Osteoblast (primary cell): Measurements from ENCODE around the gene KCND2. TPM values are rescaled to one million over a fixed set of nuclear protein-coding genes. Genes with fewer than 3 reads are reported as not detected.
A peak's percentile ranks its signal among the peaks of the same experiment; 100 is the strongest.

Source experiments
- DNase-seq: peaks from one replicate; pipeline ENCODE4 v3.0.0; 2011; ENCODE audit warnings: low spot score, mixed read lengths; ENCODE audit not compliant: insufficient read length; ENCODE audit errors: missing footprints
- H2AFZ ChIP-seq: 2 replicates; pipeline ENCODE4 v1.6.0; 2011; ENCODE audit warnings: mild to moderate bottlenecking, low read length
- H3K27ac ChIP-seq: 2 replicates; pipeline ENCODE4 v1.5.1; 2011; ENCODE audit warnings: mild to moderate bottlenecking, low read depth, low read length, moderate library complexity
- H3K27me3 ChIP-seq: 2 replicates; pipeline ENCODE4 v1.6.0; 2012; ENCODE audit warnings: mild to moderate bottlenecking, control low read depth, inconsistent platforms, low read length, moderate library complexity; ENCODE audit not compliant: insufficient read depth
- H3K36me3 ChIP-seq: 2 replicates; pipeline ENCODE4 v1.5.1; 2011; ENCODE audit warnings: mild to moderate bottlenecking, low read length, control low read depth, moderate library complexity; ENCODE audit not compliant: insufficient read depth
- H3K4me1 ChIP-seq: 2 replicates; pipeline ENCODE4 v1.5.1; 2011; ENCODE audit warnings: mild to moderate bottlenecking, low read length, control low read depth, moderate library complexity; ENCODE audit not compliant: insufficient read depth
- H3K4me2 ChIP-seq: 2 replicates; pipeline ENCODE4 v1.6.0; 2011; ENCODE audit warnings: mild to moderate bottlenecking, low read length; ENCODE audit not compliant: insufficient read depth
- H3K4me3 ChIP-seq: fragments of 200-600 bp; sonication (generic); 3 replicates; pipeline ENCODE4 v1.5.1; 2012; ENCODE audit warnings: mild to moderate bottlenecking, low read length, inconsistent platforms; ENCODE audit not compliant: insufficient read depth
- H3K79me2 ChIP-seq: 2 replicates; pipeline ENCODE4 v1.6.0; 2012; ENCODE audit warnings: mild to moderate bottlenecking, low read length, control low read depth, inconsistent platforms; ENCODE audit not compliant: insufficient read depth
- H3K9me3 ChIP-seq: 2 replicates; pipeline ENCODE4 v1.5.1; 2011; ENCODE audit warnings: low read depth, low read length, control low read depth
- H4K20me1 ChIP-seq: 2 replicates; pipeline ENCODE4 v1.6.0; 2012; ENCODE audit warnings: mild to moderate bottlenecking, low read length, control low read depth; ENCODE audit not compliant: insufficient read depth
- total RNA-seq: library from RNA; depleted of rRNA; stranded (reverse); fragments of >200 nt; gene quantifications from 2 replicates; pipeline ENCODE4 v1.2.3, GENCODE V29; 2012
- TF ChIP-seq, protein P1 (sequence below): IDR thresholded peaks from 2 replicates; pipeline ENCODE4 v1.5.1; 2011; ENCODE audit warnings: mild to moderate bottlenecking, low read depth, low read length, moderate library complexity; ENCODE audit errors: extremely low read depth

The KCND2 gene
- total RNA-seq, 1 donor, result 6.5 TPM

DNA sequence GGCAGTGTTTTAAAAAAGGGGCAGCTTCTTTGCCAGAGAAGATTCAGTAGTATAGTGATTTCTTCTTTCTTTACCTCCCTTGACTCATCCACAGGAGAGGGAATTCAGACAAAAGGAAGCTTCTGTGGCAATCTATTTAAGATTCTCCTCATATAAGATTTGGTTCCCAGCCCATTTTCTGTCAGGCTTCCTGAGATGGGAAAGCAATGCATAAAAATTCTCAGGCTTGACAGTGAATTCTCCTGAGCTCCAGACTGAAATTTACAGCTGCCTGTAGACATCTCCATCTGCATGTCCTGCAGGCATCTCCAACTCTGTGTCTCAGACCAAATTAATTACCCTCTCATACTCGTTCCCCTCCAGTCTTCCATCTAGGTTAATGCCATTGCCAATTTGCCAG, 512.1 kb downstream of the KCND2 start:
- H3K4me3 ChIP-seq, result no peak overlapping the region
- no peaks in the 10 kb centered on the region for H3K36me3 ChIP-seq
- no peaks in the 10 kb centered on the region for H3K79me2 ChIP-seq
- no peaks in the 10 kb centered on the region for H4K20me1 ChIP-seq
- no peaks in the 10 kb centered on the region for H3K9me3 ChIP-seq
- H3K4me2 ChIP-seq, result no peak overlapping the region
- no peaks in the 10 kb centered on the region for H3K4me1 ChIP-seq
- DNase-seq, result no peak
- no peaks in the 10 kb centered on the region for H3K27me3 ChIP-seq
- no peak overlapping the region for H2AFZ ChIP-seq
- TF ChIP-seq, protein P1, sequence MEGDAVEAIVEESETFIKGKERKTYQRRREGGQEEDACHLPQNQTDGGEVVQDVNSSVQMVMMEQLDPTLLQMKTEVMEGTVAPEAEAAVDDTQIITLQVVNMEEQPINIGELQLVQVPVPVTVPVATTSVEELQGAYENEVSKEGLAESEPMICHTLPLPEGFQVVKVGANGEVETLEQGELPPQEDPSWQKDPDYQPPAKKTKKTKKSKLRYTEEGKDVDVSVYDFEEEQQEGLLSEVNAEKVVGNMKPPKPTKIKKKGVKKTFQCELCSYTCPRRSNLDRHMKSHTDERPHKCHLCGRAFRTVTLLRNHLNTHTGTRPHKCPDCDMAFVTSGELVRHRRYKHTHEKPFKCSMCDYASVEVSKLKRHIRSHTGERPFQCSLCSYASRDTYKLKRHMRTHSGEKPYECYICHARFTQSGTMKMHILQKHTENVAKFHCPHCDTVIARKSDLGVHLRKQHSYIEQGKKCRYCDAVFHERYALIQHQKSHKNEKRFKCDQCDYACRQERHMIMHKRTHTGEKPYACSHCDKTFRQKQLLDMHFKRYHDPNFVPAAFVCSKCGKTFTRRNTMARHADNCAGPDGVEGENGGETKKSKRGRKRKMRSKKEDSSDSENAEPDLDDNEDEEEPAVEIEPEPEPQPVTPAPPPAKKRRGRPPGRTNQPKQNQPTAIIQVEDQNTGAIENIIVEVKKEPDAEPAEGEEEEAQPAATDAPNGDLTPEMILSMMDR, result no peak
- H3K27ac ChIP-seq, result no peak overlapping the region

DNA sequence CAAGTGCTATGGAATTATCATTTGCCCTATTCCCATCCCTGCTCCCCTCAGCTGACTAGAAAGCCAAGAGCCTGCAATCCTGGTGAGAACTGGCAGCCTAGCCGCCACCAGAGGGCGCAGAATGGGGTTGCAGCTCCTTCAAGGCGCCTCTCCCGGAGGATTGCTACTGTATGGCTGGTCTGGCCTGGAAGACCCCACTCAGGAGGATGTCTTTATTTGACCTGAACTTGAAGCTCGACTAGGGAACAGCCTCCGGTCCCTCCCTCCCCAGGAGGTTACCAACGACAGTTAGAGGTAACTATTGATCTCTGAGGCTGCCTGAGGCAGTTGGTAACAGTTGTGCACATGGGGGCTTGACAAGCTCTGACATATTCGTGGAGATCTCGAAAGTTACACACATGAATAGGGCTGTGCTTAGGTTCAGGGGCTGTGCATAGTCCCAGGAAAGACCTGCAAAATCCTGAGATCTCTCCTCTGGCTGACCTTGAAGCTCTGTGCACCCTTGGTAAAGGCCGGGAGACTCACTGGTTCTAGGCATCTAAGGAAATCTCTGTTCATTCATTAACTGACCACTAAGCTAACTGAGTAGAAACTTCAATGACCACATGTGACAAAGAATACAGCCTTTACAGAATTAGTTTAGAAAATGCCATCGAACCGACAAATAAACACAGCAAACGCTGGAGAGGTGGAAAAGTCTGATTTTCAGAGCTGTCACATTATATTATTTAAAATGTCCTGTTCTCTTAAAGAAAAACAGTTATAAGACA, 519.3 kb downstream of the KCND2 start:
- Histone ChIP-seq H3K27me3 (no peaks in the 10 kb centered on the region), H3K27ac (no peak overlapping the region), H3K79me2 (no peaks in the 10 kb centered on the region), H3K4me1 (no peaks in the 10 kb centered on the region), H3K36me3 (no peaks in the 10 kb centered on the region), H3K9me3 (no peaks in the 10 kb centered on the region), H3K4me3 (no peak overlapping the region), H4K20me1 (no peaks in the 10 kb centered on the region), H3K4me2 (no peak overlapping the region), H2AFZ (no peak overlapping the region)
- DNase-seq, result peak; percentile 67
- TF ChIP-seq, protein P1, result peak; percentile 96

DNA sequence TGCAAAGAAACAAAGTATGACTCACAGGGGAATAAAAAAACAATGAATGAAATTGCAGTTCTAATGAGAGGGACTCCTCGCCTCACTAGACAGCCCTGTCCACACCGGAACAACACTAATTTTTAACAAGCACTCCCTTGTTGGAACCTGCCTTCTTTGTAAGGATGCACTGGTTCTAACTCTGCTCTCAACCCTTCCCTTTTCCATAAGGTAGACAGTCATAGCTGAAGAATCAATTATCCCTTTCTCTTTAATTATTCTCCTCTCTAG, 519.8 kb downstream of the KCND2 start:
- Histone ChIP-seq H3K9me3 (no peaks in the 10 kb centered on the region), H4K20me1 (no peaks in the 10 kb centered on the region), H3K4me2 (no peak overlapping the region), H3K79me2 (no peaks in the 10 kb centered on the region), H3K4me3 (no peak overlapping the region), H2AFZ (no peak overlapping the region), H3K4me1 (no peaks in the 10 kb centered on the region), H3K27ac (no peak overlapping the region), H3K27me3 (no peaks in the 10 kb centered on the region), H3K36me3 (no peaks in the 10 kb centered on the region)
- TF ChIP-seq, protein P1, result no peak
- DNase-seq, result no peak

DNA sequence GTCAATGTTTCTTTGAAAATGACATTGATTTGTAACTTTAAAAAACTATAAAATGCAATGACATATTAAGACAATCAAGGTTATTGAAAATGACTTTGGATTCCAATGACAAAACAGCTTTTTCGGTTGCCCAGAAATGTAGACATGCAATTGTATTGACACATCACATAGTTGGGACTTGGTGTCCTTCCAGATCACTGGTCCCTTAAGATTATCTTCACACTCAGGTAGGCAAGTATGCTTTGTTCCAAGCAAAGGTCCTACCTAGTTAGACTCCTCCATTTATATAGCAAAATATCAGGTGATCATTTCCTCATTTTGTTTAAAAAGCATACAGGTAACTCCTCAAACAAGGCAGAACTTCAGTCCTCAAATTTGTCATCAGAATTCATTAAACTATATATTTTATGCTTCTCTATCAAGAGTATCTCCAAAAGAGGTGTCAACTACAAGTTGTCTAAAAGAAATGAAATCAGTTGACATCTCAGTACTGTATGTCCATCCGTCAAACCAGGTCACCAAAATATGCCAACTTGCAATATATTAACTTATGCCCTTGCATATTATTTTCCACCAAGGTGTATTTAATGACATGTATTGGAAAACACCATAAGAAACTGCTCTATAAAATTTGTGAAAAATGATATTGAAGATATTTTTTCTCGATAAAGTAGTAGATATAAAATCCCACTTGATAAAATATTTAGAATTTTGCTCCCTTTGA, 520.4 kb downstream of the KCND2 start:
- Histone ChIP-seq H4K20me1 (no peaks in the 10 kb centered on the region), H3K4me1 (no peaks in the 10 kb centered on the region)

More for the DNA sequence above, 520.4 kb downstream of the KCND2 start:
- TF ChIP-seq, protein P1, result no peak
- no peaks in the 10 kb centered on the region for H3K9me3 ChIP-seq
- no peak overlapping the region for H3K4me3 ChIP-seq
- no peak overlapping the region for H2AFZ ChIP-seq
- H3K36me3 ChIP-seq, result no peaks in the 10 kb centered on the region
- no peaks in the 10 kb centered on the region for H3K27me3 ChIP-seq
- H3K4me2 ChIP-seq, result no peak overlapping the region
- DNase-seq, result no peak
- H3K27ac ChIP-seq, result no peak overlapping the region
- H3K79me2 ChIP-seq, result no peaks in the 10 kb centered on the region
